ENCODE results near the gene BRMS1. TPM values are rescaled to one million over a fixed set of nuclear protein-coding genes. Genes with fewer than 3 reads are reported as not detected.

BRMS1 gene
- total and polyA plus RNA-seq, 7 donors = 12.6 to 152 (median 33.8) TPM

- ATAC-seq (no peak), DNase-seq (no peak)
- Histone ChIP-seq H3K9me3 (no peaks in the 10 kb centered on the region), H3K27ac (no peak overlapping the region), H3K4me3 (no peak overlapping the region), H3K36me3 (ENCODE audit: insufficient read depth in 1 of 2, low read depth in 1 of 2) (no peaks in the 10 kb centered on the region), H3K4me1 (no peaks in the 10 kb centered on the region), H3K27me3 (ENCODE audit: insufficient read depth in 3 of 3, low read length in 2 of 3) (peaks cover 0 to under 1% (median 0%) of the 10 kb centered on the region in 3 donors)
- intact Hi-C loops (cut with DNase I) = loop anchor here in 1 of 2 donors (5.0 kb wide), 1 partner anchor 77 kb away; no protein-coding TSS in a partner anchor
- WGBS, 3 donors = 74 to 81% (median 80%) methylated on average over 8 of the region's 8 CpGs
- TF ChIP-seq CTCF (IDR thresholded peaks at IDR 0.05) = no peak
Measured at GRCh38 chr11:66310324-66310723, 34.6 kb downstream of the BRMS1 start.

GRCh38 chr11:66309475-66309874, 35.4 kb downstream of the BRMS1 start:
- Histone ChIP-seq H3K36me3 (ENCODE audit: insufficient read depth in 1 of 2, low read depth in 1 of 2) (no peaks in the 10 kb centered on the region), H3K27me3 (ENCODE audit: insufficient read depth in 3 of 3, low read length in 2 of 3) (no peaks in the 10 kb centered on the region), H3K27ac (no peak overlapping the region), H3K4me1 (no peaks in the 10 kb centered on the region), H3K4me3 (no peak overlapping the region), H3K9me3 (no peaks in the 10 kb centered on the region)
- TF ChIP-seq CTCF (IDR thresholded peaks at IDR 0.05) = no peak
- WGBS, 3 donors = 39 to 55% (median 49%) methylated on average over 3 of the region's 3 CpGs
- DNase-seq (no peak), ATAC-seq (no peak)
- intact Hi-C loops (cut with DNase I) = no loop called here

- Histone ChIP-seq H3K9me3 (no peaks in the 10 kb centered on the region), H3K27ac (no peak overlapping the region), H3K27me3 (ENCODE audit: insufficient read depth in 3 of 3, low read length in 2 of 3) (no peaks in the 10 kb centered on the region), H3K36me3 (ENCODE audit: insufficient read depth in 1 of 2, low read depth in 1 of 2) (no peaks in the 10 kb centered on the region), H3K4me1 (no peaks in the 10 kb centered on the region), H3K4me3 (no peak overlapping the region)
- 82 to 86% (median 83%) methylated on average over 12 of the region's 12 CpGs for WGBS, 3 donors
- intact Hi-C loops (cut with DNase I) = no loop called here
- no peak for TF ChIP-seq CTCF (IDR thresholded peaks at IDR 0.05)
- no peak for DNase-seq
- no peak for ATAC-seq
Measured at GRCh38 chr11:66302656-66303055, 42.2 kb downstream of the BRMS1 start.

- no peak overlapping the region for H3K4me3 ChIP-seq
- no peak for DNase-seq
- ATAC-seq = no peak
- no peak overlapping the region for H3K27ac ChIP-seq
- no peaks in the 10 kb centered on the region for H3K36me3 ChIP-seq (ENCODE audit: insufficient read depth in 1 of 2, low read depth in 1 of 2)
- no peaks in the 10 kb centered on the region for H3K9me3 ChIP-seq
- H3K27me3 ChIP-seq (ENCODE audit: insufficient read depth in 3 of 3, low read length in 2 of 3) = peaks cover 0 to 15% (median 2%) of the 10 kb centered on the region in 3 donors
- intact Hi-C loops (cut with DNase I) = no loop called here
- H3K4me1 ChIP-seq = no peaks in the 10 kb centered on the region
- TF ChIP-seq CTCF (IDR thresholded peaks at IDR 0.05) = no peak
- WGBS, 3 donors = 52 to 64% (median 57%) methylated on average over 3 of the region's 3 CpGs
Measured at GRCh38 chr11:66299186-66299585, 45.7 kb downstream of the BRMS1 start.

- WGBS, 3 donors = 49 to 52% (median 49%) methylated on average over 8 of the region's 8 CpGs
- ATAC-seq (no peak), DNase-seq (no peak)
- Histone ChIP-seq H3K27me3 (ENCODE audit: insufficient read depth in 3 of 3, low read length in 2 of 3) (peaks cover 0 to 31% (median 7%) of the 10 kb centered on the region in 3 donors), H3K4me1 (no peaks in the 10 kb centered on the region), H3K27ac (no peak overlapping the region), H3K9me3 (no peaks in the 10 kb centered on the region), H3K36me3 (ENCODE audit: insufficient read depth in 1 of 2, low read depth in 1 of 2) (no peaks in the 10 kb centered on the region), H3K4me3 (no peak overlapping the region)
- intact Hi-C loops (cut with DNase I) = no loop called here
- TF ChIP-seq CTCF (IDR thresholded peaks at IDR 0.05) = no peak
Measured at GRCh38 chr11:66297610-66298009, 47.3 kb downstream of the BRMS1 start.
